ENCODE data around the gene YPEL3. TPM values are rescaled to one million over a fixed set of nuclear protein-coding genes. Genes with fewer than 3 reads are reported as not detected.

The YPEL3 gene, protein sequence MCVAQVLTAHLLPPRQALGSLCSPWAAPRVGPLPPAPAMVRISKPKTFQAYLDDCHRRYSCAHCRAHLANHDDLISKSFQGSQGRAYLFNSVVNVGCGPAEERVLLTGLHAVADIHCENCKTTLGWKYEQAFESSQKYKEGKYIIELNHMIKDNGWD
- 17.7 and 21.3 TPM in 2 replicates for total RNA-seq

GRCh38 chr16:30096105-30096861 is at the start of gene YPEL3:
Gene YPEL3, minus strand, starts transcription at chr16:30096213. Its CDS starts 731 bp downstream, at chr16:30095482.

DNA sequence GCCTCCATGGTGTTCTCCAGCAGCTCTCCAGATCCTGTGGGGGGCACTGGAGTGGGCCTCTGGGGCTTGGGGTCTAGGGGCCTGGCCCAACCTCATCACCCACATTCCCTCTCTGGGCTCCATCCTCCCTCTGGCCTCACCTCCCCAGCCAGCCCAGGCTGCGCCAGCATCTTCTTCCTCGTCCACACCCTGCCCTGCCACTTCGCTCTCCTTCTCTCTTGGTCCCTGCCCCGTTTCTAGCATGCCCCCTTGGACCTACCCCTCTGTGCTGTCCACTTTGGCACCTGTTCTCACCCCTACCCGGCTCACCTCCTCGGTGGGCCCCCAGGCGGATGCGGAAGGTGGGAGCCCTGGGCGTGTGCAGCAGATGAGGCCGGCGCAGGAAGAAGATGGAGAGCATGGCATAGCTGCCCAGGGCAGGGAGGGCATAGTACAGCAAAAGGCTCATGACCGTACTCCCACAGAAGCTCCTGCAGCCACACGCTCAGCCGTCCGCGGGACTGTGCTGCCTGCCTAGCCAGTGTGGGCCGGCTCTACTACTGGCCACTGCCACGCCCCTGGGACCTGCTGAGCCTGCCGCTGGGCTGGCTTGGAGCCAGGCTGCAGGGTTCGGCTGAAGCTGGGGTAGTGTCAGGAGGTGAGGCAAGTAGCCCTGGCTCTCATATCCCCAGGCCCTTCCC is 17.2 kb upstream of the YPEL3 start, which contains the start of gene GDPD3:
TSS of gene GDPD3 (minus strand) at position 507 of the 680 bp plus-strand sequence. CDS start at position 448, 59 bp downstream.

GRCh38 chr16:30091474-30092372 is 4.3 kb downstream of the YPEL3 start, which contains the start of gene TBX6:
Gene TBX6, minus strand, starts transcription at chr16:30091924. Its CDS starts 731 bp downstream, at chr16:30091193.

GRCh38 chr16:30075503-30076275 is 20.3 kb downstream of the YPEL3 start, which contains the start of gene PPP4C:
Gene PPP4C, plus strand, starts transcription at chr16:30075994. Its CDS starts 384 bp downstream, at chr16:30076378.

DNA sequence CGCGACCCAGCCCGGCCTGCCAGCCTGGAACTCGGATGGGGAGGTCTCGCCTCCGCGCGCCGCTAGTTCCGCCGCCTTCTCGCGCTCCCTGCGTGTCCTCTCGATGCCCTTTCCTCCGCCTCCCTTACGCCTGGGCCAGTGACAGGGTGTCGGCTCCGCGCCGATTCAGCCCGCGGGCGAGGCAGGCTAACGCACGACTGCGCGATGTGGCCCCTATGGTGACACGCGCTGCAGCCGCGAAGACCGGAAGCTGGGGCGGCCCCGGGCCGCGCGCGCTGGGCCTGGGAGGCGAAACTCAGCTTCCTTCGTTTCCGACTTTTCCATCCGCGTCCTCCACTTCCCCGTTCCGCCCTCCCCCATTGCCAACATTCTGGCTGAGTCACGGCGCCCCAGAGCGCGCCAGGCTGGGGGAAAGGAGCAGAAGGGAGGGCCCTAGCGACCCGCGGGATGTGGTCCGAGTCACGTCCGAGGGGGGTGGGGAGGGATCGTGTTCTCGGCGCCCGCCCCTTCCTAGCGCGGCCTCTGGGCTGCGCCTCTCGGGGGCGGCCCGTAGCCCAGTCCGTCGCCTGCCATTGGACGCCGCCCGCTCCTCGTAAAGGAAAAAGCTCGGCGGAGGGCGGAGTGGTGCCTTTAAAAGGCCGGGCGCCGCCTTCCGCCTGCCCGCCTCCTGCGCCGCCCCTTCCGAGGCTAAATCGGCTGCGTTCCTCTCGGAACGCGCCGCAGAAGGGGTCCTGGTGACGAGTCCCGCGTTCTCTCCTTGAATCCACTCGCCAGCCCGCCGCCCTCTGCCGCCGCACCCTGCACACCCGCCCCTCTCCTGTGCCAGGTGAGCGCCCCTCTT is 30.7 kb downstream of the YPEL3 start, which contains the start of gene ALDOA:
TSS of gene ALDOA (plus strand) at position 659 of the 841 bp plus-strand sequence. CDS start 1,138 bp downstream, outside the sequence.

Other genes with a start within 250 kb of the YPEL3 start
- gene CDIPT, start 233.0 kb downstream of the YPEL3 start, total RNA-seq, result 78.5 and 87.1 TPM in 2 replicates
- gene SEZ6L2, start 196.7 kb downstream of the YPEL3 start, total RNA-seq, result 0.27 and 0.74 TPM in 2 replicates
- 0.07 and 0.34 TPM in 2 replicates for gene ASPHD1, start 195.7 kb downstream of the YPEL3 start, total RNA-seq
- 6.9 and 10.1 TPM in 2 replicates for gene KCTD13, start 170.0 kb downstream of the YPEL3 start, total RNA-seq
- 145 and 159 TPM in 2 replicates for gene TMEM219, start 134.1 kb downstream of the YPEL3 start, total RNA-seq
- 72.7 and 73.7 TPM in 2 replicates for gene TAOK2, start 122.3 kb downstream of the YPEL3 start, total RNA-seq
- 12.1 and 19.0 TPM in 2 replicates for gene HIRIP3, start 100.6 kb downstream of the YPEL3 start, total RNA-seq
- 86.9 and 128 TPM in 2 replicates for gene INO80E, start 100.0 kb downstream of the YPEL3 start, total RNA-seq
- gene DOC2A, start 85.2 kb downstream of the YPEL3 start, total RNA-seq, result 0.39 TPM in 1 of 2 replicates, not detected in the other
- not detected in 2 replicates for gene C16orf92, start 73.0 kb downstream of the YPEL3 start, total RNA-seq
- gene TLCD3B, start 64.9 kb downstream of the YPEL3 start, total RNA-seq, result 0.34 TPM in 1 of 2 replicates, not detected in the other
- gene ALDOA, start 30.5 kb downstream of the YPEL3 start, total RNA-seq, result 1,206 and 1,287 TPM in 2 replicates
- 120 and 147 TPM in 2 replicates for gene PPP4C, start 20.2 kb downstream of the YPEL3 start, total RNA-seq
- 0.10 TPM in 1 of 2 replicates, not detected in the other for gene TBX6, start 4.3 kb downstream of the YPEL3 start, total RNA-seq
- gene GDPD3, start 17.3 kb upstream of the YPEL3 start, total RNA-seq, result 0.49 and 0.80 TPM in 2 replicates
- 127 and 147 TPM in 2 replicates for gene MAPK3, start 27.0 kb upstream of the YPEL3 start, total RNA-seq
- 4.5 and 7.1 TPM in 2 replicates for gene CORO1A, start 87.4 kb upstream of the YPEL3 start, total RNA-seq
- gene BOLA2B, start 97.5 kb upstream of the YPEL3 start, total RNA-seq, result 512 and 763 TPM in 2 replicates
- 31.9 and 47.6 TPM in 2 replicates for gene SLX1A, start 97.7 kb upstream of the YPEL3 start, total RNA-seq
- gene SULT1A3, start 103.0 kb upstream of the YPEL3 start, total RNA-seq, result 9.0 and 26.8 TPM in 2 replicates
- gene NPIPB13, start 152.3 kb upstream of the YPEL3 start, total RNA-seq, result 0.10 and 0.27 TPM in 2 replicates

All from mammary microvascular endothelial cell (primary cell).